Large intestine (tissue), 3 donors: ENCODE results near the gene WRAP73. TPM values are rescaled to one million over a fixed set of nuclear protein-coding genes. Genes with fewer than 3 reads are reported as not detected.
"Not testable (repeated sequence)": the region's sequence is repeated elsewhere in the genome, so short reads cannot be mapped to it uniquely, and the experiment has no call there.

Source experiments
- DNase-seq, 2 donors: peaks; one replicate each; pipeline versions ENCODE4 v3.0.0 to v3.0.0-alpha.2; 2013
- H3K27ac ChIP-seq: one replicate; pipeline ENCODE4 v1.5.1; 2013; ENCODE audit warnings: low read length
- H3K27me3 ChIP-seq: 2 replicates; pipeline ENCODE4 v1.6.1; 2013; ENCODE audit warnings: low read length; ENCODE audit not compliant: control insufficient read depth, insufficient read depth
- H3K36me3 ChIP-seq: 2 replicates; pipeline ENCODE4 v1.6.1; 2013; ENCODE audit warnings: low read length; ENCODE audit not compliant: control insufficient read depth, insufficient read depth
- H3K4me1 ChIP-seq: one replicate; pipeline ENCODE4 v1.6.1; 2013; ENCODE audit warnings: low read length; ENCODE audit not compliant: control insufficient read depth, insufficient read depth
- H3K4me3 ChIP-seq: one replicate; pipeline ENCODE4 v1.5.1; 2013; ENCODE audit warnings: low read length
- H3K9me3 ChIP-seq: one replicate; pipeline ENCODE4 v1.6.1; 2013; ENCODE audit warnings: mild to moderate bottlenecking, low read depth, low read length, moderate library complexity; ENCODE audit not compliant: control insufficient read depth
- WGBS: methylation state at CpG from one replicate; pipeline ENCODE4 v1.1.5; 2013; ENCODE audit warnings: low lambda C conversion rate; ENCODE audit not compliant: insufficient coverage; 5-methylcytosine and 5-hydroxymethylcytosine counted together
- polyA plus RNA-seq: library from polyadenylated mRNA; unstranded; fragments of 120-200 nt; gene quantifications from one replicate; pipeline ENCODE4 v1.2.1, GENCODE V29; 2013

The WRAP73 gene
- polyA plus RNA-seq, 1 donor = 15.6 TPM

- Histone ChIP-seq H3K36me3 (no peaks in the 10 kb centered on the region), H3K4me1 (peaks cover 17% of the 10 kb centered on the region), H3K27ac (no peak overlapping the region), H3K9me3 (no peaks in the 10 kb centered on the region), H3K4me3 (no peak overlapping the region), H3K27me3 (no peaks in the 10 kb centered on the region)
- no CpG with 5 or more reads among the region's 10 CpGs for WGBS
- DNase-seq = no peak
Measured at GRCh38 chr1:3593745-3594144, 56.2 kb downstream of the WRAP73 start.

- Histone ChIP-seq H3K4me1 (peaks cover 13% of the 10 kb centered on the region), H3K4me3 (no peak overlapping the region), H3K27me3 (no peaks in the 10 kb centered on the region), H3K36me3 (no peaks in the 10 kb centered on the region), H3K9me3 (no peaks in the 10 kb centered on the region), H3K27ac (no peak overlapping the region)
- no peak for DNase-seq
- no CpG with 5 or more reads among the region's 17 CpGs for WGBS
Measured at GRCh38 chr1:3593334-3593733, 56.6 kb downstream of the WRAP73 start.

GRCh38 chr1:3590951-3591865, 58.7 kb downstream of the WRAP73 start:
- H3K36me3 ChIP-seq = no peaks in the 10 kb centered on the region
- H3K27me3 ChIP-seq = no peaks in the 10 kb centered on the region
- WGBS = no CpG with 5 or more reads among the region's 33 CpGs
- H3K27ac ChIP-seq = no peak overlapping the region
- peaks cover 8% of the 10 kb centered on the region for H3K4me1 ChIP-seq
- H3K4me3 ChIP-seq = no peak overlapping the region
- DNase-seq = no peak
- H3K9me3 ChIP-seq = no peaks in the 10 kb centered on the region

- H3K4me1 ChIP-seq = peaks cover 8% of the 10 kb centered on the region
- no peaks in the 10 kb centered on the region for H3K36me3 ChIP-seq
- no peaks in the 10 kb centered on the region for H3K9me3 ChIP-seq
- no peaks in the 10 kb centered on the region for H3K27me3 ChIP-seq
- no CpG with 5 or more reads among the region's 27 CpGs for WGBS
- no peak overlapping the region for H3K4me3 ChIP-seq
- DNase-seq = peak; percentile 37 to 45
- no peak overlapping the region for H3K27ac ChIP-seq
Measured at GRCh38 chr1:3590139-3590763, 59.7 kb downstream of the WRAP73 start.

- no peak for DNase-seq
- Histone ChIP-seq H3K36me3 (no peaks in the 10 kb centered on the region), H3K9me3 (no peaks in the 10 kb centered on the region), H3K27ac (no peak overlapping the region), H3K4me1 (peaks cover 8% of the 10 kb centered on the region), H3K27me3 (no peaks in the 10 kb centered on the region), H3K4me3 (no peak overlapping the region)
- no CpG with 5 or more reads among the region's 5 CpGs for WGBS
Measured at GRCh38 chr1:3588395-3588794, 61.5 kb downstream of the WRAP73 start.

GRCh38 chr1:3586986-3587759, 62.7 kb downstream of the WRAP73 start:
- H3K4me3 ChIP-seq = no peak overlapping the region
- no peaks in the 10 kb centered on the region for H3K36me3 ChIP-seq
- no peak overlapping the region for H3K27ac ChIP-seq
- 41% methylated on average over 4 of the region's 24 CpGs for WGBS
- peaks cover 3% of the 10 kb centered on the region for H3K9me3 ChIP-seq
- DNase-seq = peak in 1 of 2 donors; percentile 27
- no peaks in the 10 kb centered on the region for H3K27me3 ChIP-seq
- peaks cover 8% of the 10 kb centered on the region for H3K4me1 ChIP-seq

GRCh38 chr1:3585940-3586568, 63.8 kb downstream of the WRAP73 start:
- no CpG with 5 or more reads among the region's 19 CpGs for WGBS
- H3K27me3 ChIP-seq = no peaks in the 10 kb centered on the region
- H3K36me3 ChIP-seq = no peaks in the 10 kb centered on the region
- H3K27ac ChIP-seq = no peak overlapping the region
- no peak for DNase-seq
- no peak overlapping the region for H3K4me3 ChIP-seq
- peaks cover 8% of the 10 kb centered on the region for H3K4me1 ChIP-seq
- H3K9me3 ChIP-seq = peaks cover 3% of the 10 kb centered on the region

- WGBS = no CpG with 5 or more reads among the region's 6 CpGs
- not testable (repeated sequence) for H3K36me3 ChIP-seq, H3K4me1 ChIP-seq, H3K27me3 ChIP-seq, H3K27ac ChIP-seq, DNase-seq, H3K9me3 ChIP-seq, H3K4me3 ChIP-seq
Measured at GRCh38 chr1:3585353-3585868, 64.5 kb downstream of the WRAP73 start.

- WGBS = no CpG with 5 or more reads among the region's 7 CpGs
- Histone ChIP-seq H3K4me3 (no peak overlapping the region), H3K4me1 (no peaks in the 10 kb centered on the region), H3K27ac (no peak overlapping the region), H3K36me3 (no peaks in the 10 kb centered on the region), H3K9me3 (peaks cover 3% of the 10 kb centered on the region), H3K27me3 (no peaks in the 10 kb centered on the region)
- no peak for DNase-seq
Measured at GRCh38 chr1:3584915-3585314, 65.0 kb downstream of the WRAP73 start.

GRCh38 chr1:3583751-3584150, 66.2 kb downstream of the WRAP73 start:
- no CpG with 5 or more reads among the region's 21 CpGs for WGBS
- not testable (repeated sequence) for H3K27me3 ChIP-seq

More at GRCh38 chr1:3583751-3584150, 66.2 kb downstream of the WRAP73 start:
- H3K9me3 ChIP-seq, H3K27ac ChIP-seq, DNase-seq, H3K4me1 ChIP-seq, H3K4me3 ChIP-seq, H3K36me3 ChIP-seq: not testable (repeated sequence)
